Measurements from ENCODE around the gene ADARB2. TPM values are rescaled to one million over a fixed set of nuclear protein-coding genes. Genes with fewer than 3 reads are reported as not detected.

The ADARB2 gene
- total and polyA plus RNA-seq, 4 experiments from 2014 or later = 13.5 to 14.1 TPM; not detected in 2

DNA sequence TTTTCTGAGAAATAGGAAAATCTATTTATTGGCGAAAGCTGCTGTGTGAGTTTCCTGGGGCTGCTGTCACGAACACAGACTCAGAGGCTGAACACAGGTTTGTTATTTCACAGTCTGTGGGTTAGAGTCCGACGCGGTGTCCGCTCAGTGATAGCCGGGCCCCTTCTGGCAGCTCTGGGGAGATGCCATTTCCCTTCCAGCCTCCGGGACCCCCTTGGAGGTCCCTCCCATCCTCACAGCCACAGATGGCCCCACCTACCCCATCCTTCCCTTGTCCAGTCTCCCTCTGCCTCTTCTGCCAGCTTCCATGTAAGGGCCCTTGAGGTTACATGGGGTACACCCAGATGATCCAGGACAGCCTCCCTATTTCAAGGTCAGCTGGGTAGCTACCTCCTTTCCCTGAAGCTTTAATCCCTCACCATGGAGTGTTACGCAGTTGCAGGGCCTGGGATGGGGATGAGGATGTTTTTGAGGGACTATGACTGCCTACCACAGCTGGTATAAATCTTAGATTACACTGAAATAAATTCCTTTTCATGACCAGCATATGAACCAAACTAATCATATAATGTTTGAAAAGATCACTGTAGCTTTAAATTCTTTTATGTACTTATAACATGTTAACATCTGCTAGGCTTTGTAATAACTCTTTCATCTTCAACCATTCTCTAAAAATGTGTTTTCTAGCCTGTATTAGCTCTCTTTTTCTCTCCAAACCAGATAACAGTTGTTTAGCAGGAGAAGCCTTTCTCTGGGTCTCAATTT lies 582.6 kb downstream of the ADARB2 start:
- Histone ChIP-seq H3K4me3 (ENCODE audit: low read length in 2 of 2) (no peak overlapping the region), H3K4me1 (ENCODE audit: insufficient read depth, low read length) (peaks cover 5% of the 10 kb centered on the region), H3K27ac (ENCODE audit: low read depth, low read length) (no peak overlapping the region), H3K9me3 (ENCODE audit: control insufficient read depth in 1 of 2, low read length in 2 of 2) (no peaks in the 10 kb centered on the region), H3K27me3 (ENCODE audit: insufficient read depth, low read length) (no peaks in the 10 kb centered on the region), H3K36me3 (ENCODE audit: insufficient read depth, low read length) (no peaks in the 10 kb centered on the region)
- Mint-ChIP-seq H3K9me3 (peaks cover 0 to 2% (median 0%) of the 10 kb centered on the region in 8 donors), H3K4me3 (no peak overlapping the region), H3K4me1 (peaks cover 2 to 7% (median 4%) of the 10 kb centered on the region in 4 donors), H3K27me3 (peaks cover 2 to 6% of the 10 kb centered on the region in 2 donors), H3K36me3 (no peaks in the 10 kb centered on the region), H3K27ac (no peak overlapping the region)
- DNase-seq = no peak
- ChIA-PET CTCF (ENCODE audit: partially characterized antibody) (no interaction called here), POLR2A (ENCODE audit: partially characterized antibody) (no interaction called here)
- intact Hi-C loops (cut with micrococcal nuclease) = no loop called here

DNA sequence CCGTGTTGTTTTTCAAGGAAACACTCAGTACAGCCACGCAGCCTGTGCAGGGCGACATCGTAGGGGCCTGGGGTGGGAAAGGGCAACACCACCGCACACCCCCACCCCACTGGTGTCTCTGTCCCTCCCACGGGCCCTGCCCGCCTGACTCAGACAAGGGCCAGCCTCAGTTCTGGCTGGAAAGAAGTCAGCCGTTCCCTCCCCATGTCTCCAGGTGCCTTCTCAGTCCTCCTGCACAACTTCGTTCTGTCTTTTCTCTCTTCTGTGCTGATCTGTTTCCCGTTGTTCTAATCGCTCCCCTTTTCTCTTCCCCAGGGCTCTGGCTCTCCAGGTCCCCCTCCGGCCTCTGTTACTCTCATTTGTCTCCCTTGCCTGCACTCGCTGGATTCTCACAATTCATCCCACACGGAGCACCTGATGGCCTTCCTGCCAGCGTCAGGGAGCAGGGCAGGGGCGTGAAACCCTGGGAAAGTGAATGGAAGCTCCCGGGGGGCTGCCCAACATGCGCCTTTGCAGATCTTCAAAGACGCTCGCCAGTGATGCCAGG lies 583.4 kb downstream of the ADARB2 start:
- peaks cover 0 to under 1% (median 0%) of the 10 kb centered on the region in 8 donors for H3K9me3 Mint-ChIP-seq
- intact Hi-C loops (cut with micrococcal nuclease) = no loop called here
- ChIA-PET POLR2A (ENCODE audit: partially characterized antibody) (no interaction called here), CTCF (ENCODE audit: partially characterized antibody) (no interaction called here)
- Histone ChIP-seq H3K27me3 (ENCODE audit: insufficient read depth, low read length) (no peaks in the 10 kb centered on the region), H3K36me3 (ENCODE audit: insufficient read depth, low read length) (no peaks in the 10 kb centered on the region), H3K27ac (ENCODE audit: low read depth, low read length) (no peak overlapping the region), H3K9me3 (ENCODE audit: control insufficient read depth in 1 of 2, low read length in 2 of 2) (no peaks in the 10 kb centered on the region), H3K4me1 (ENCODE audit: insufficient read depth, low read length) (peaks cover 12% of the 10 kb centered on the region), H3K4me3 (ENCODE audit: low read length in 2 of 2) (no peak overlapping the region)
- no peak for DNase-seq
- H3K27ac Mint-ChIP-seq = peak overlapping the region in 2 of 7 donors; percentile 60 to 69
- H3K36me3 Mint-ChIP-seq = no peaks in the 10 kb centered on the region
- H3K4me1 Mint-ChIP-seq = peaks cover 6 to 11% (median 8%) of the 10 kb centered on the region in 4 donors
- H3K4me3 Mint-ChIP-seq = no peak overlapping the region
- peaks cover 2 to 8% of the 10 kb centered on the region in 2 donors for H3K27me3 Mint-ChIP-seq

- intact Hi-C loops (cut with micrococcal nuclease) = no loop called here
- Histone ChIP-seq H3K36me3 (ENCODE audit: insufficient read depth, low read length) (no peaks in the 10 kb centered on the region), H3K4me3 (ENCODE audit: low read length in 2 of 2) (no peak overlapping the region), H3K9me3 (ENCODE audit: control insufficient read depth in 1 of 2, low read length in 2 of 2) (no peaks in the 10 kb centered on the region), H3K27me3 (ENCODE audit: insufficient read depth, low read length) (no peaks in the 10 kb centered on the region), H3K27ac (ENCODE audit: low read depth, low read length) (no peak overlapping the region), H3K4me1 (ENCODE audit: insufficient read depth, low read length) (peaks cover 12% of the 10 kb centered on the region)
- no peak overlapping the region for H3K27ac Mint-ChIP-seq
- H3K4me1 Mint-ChIP-seq = peaks cover 6 to 11% (median 8%) of the 10 kb centered on the region in 4 donors
- DNase-seq = no peak
- no peaks in the 10 kb centered on the region for H3K36me3 Mint-ChIP-seq
- CTCF ChIA-PET (ENCODE audit: partially characterized antibody) = no interaction called here
- POLR2A ChIA-PET (ENCODE audit: partially characterized antibody) = no interaction called here
- H3K27me3 Mint-ChIP-seq = peaks cover 2 to 9% of the 10 kb centered on the region in 2 donors
- H3K4me3 Mint-ChIP-seq = no peak overlapping the region
- peaks cover 0 to 2% (median 0%) of the 10 kb centered on the region in 8 donors for H3K9me3 Mint-ChIP-seq
These were observed 584.0 kb downstream of the ADARB2 start for GRCh38 chr10:1153251-1153763.

DNA sequence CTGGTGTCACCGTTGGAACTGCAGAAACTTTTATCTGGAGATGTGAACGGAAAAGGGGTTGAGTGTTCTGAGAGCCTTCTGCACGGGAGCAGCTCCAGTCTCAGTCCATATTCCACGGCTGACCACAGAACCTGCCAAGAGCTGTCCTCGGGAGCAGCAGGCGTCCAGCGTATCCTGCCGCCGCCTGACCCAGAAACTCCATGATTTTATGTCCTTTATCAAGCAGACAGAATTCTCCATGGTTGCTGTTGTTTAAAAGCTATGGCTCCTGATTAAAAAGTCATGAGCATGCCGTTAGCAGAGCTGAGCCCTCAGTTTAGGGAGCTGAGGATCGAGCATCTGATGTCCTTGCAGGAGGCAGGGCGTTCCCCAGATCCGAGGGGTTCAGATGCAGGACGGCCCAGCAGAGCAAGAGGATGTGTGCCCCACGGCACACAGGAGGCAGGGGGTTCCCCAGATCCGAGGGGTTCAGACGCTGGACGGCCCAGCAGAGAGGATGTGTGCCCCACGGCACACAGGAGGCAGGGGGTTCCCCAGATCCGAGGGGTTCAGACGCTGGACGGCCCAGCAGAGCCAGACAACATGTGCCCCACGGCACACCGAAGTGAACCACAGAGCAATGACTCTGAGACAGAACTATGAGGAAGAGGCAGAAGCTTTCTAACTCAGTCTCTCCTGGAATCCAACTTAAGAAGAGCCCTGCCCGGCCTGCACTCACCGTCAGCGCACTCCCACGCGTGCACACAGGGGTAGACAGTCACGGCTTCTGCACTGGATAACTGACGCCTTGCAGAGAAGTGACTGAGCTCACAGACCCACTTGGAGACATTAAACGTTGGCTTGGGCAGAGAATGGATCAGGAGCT lies 584.7 kb downstream of the ADARB2 start:
- no peaks in the 10 kb centered on the region for H3K36me3 Mint-ChIP-seq
- peaks cover 6 to 11% (median 8%) of the 10 kb centered on the region in 4 donors for H3K4me1 Mint-ChIP-seq
- H3K9me3 ChIP-seq (ENCODE audit: control insufficient read depth in 1 of 2, low read length in 2 of 2) = no peaks in the 10 kb centered on the region
- peaks cover 12% of the 10 kb centered on the region for H3K4me1 ChIP-seq (ENCODE audit: insufficient read depth, low read length)
- no peak overlapping the region for H3K4me3 ChIP-seq (ENCODE audit: low read length in 2 of 2)
- POLR2A ChIA-PET (ENCODE audit: partially characterized antibody) = no interaction called here
- DNase-seq = no peak
- peaks cover 0 to 2% (median 0%) of the 10 kb centered on the region in 8 donors for H3K9me3 Mint-ChIP-seq
- H3K27me3 ChIP-seq (ENCODE audit: insufficient read depth, low read length) = no peaks in the 10 kb centered on the region
- H3K27ac ChIP-seq (ENCODE audit: low read depth, low read length) = no peak overlapping the region
- H3K4me3 Mint-ChIP-seq = no peak overlapping the region
- intact Hi-C loops (cut with micrococcal nuclease) = no loop called here
- CTCF ChIA-PET (ENCODE audit: partially characterized antibody) = no interaction called here
- H3K27ac Mint-ChIP-seq = no peak overlapping the region
- H3K27me3 Mint-ChIP-seq = peaks cover 0 to 9% of the 10 kb centered on the region in 2 donors
- H3K36me3 ChIP-seq (ENCODE audit: insufficient read depth, low read length) = no peaks in the 10 kb centered on the region

- intact Hi-C loops (cut with micrococcal nuclease) = no loop called here
- CTCF ChIA-PET (ENCODE audit: partially characterized antibody) = no interaction called here
- POLR2A ChIA-PET (ENCODE audit: partially characterized antibody) = no interaction called here
- Mint-ChIP-seq H3K27me3 (peaks cover 0 to 8% of the 10 kb centered on the region in 2 donors), H3K36me3 (peaks cover 0 to 7% of the 10 kb centered on the region in 2 donors), H3K4me3 (no peak overlapping the region), H3K27ac (peak overlapping the region in 2 of 7 donors; percentile 42 to 63), H3K4me1 (peaks cover 6 to 11% (median 8%) of the 10 kb centered on the region in 4 donors), H3K9me3 (peaks cover 0 to 13% (median 7%) of the 10 kb centered on the region in 8 donors)
- DNase-seq = no peak
- H3K4me3 ChIP-seq (ENCODE audit: low read length in 2 of 2) = no peak overlapping the region
- H3K9me3 ChIP-seq (ENCODE audit: control insufficient read depth in 1 of 2, low read length in 2 of 2) = no peaks in the 10 kb centered on the region
- H3K27ac ChIP-seq (ENCODE audit: low read depth, low read length) = no peak overlapping the region
- H3K27me3 ChIP-seq (ENCODE audit: insufficient read depth, low read length) = no peaks in the 10 kb centered on the region
- no peaks in the 10 kb centered on the region for H3K36me3 ChIP-seq (ENCODE audit: insufficient read depth, low read length)
- peaks cover 12% of the 10 kb centered on the region for H3K4me1 ChIP-seq (ENCODE audit: insufficient read depth, low read length)
These were observed 586.0 kb downstream of the ADARB2 start for GRCh38 chr10:1151076-1152033.

DNA sequence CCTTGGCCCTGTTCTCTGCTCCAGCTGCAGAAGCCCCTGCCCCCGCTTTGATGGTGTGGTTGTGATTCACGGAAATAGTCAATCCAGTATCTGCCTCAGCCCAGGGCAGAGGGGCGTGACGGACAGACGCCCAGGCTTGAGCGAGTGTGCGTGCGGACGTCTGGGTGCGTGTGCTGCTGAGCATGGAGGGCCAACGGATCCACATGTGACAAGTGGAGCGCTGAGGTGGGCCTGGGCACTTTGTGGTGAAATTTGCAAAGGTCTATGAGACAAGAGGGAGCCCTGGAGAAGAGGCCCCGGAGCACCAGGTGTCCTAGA lies 586.7 kb downstream of the ADARB2 start:
- POLR2A ChIA-PET (ENCODE audit: partially characterized antibody) = no interaction called here
- Mint-ChIP-seq H3K27ac (peak overlapping the region in 1 of 7 donors; percentile 35), H3K9me3 (peaks cover 0 to 18% (median 13%) of the 10 kb centered on the region in 8 donors), H3K4me3 (no peak overlapping the region), H3K4me1 (peaks cover 6 to 11% (median 8%) of the 10 kb centered on the region in 4 donors), H3K27me3 (peaks cover 0 to 8% of the 10 kb centered on the region in 2 donors), H3K36me3 (peaks cover 0 to 7% of the 10 kb centered on the region in 2 donors)
- DNase-seq = no peak
- intact Hi-C loops (cut with micrococcal nuclease) = no loop called here
- H3K4me1 ChIP-seq (ENCODE audit: insufficient read depth, low read length) = peaks cover 12% of the 10 kb centered on the region
- no peak overlapping the region for H3K4me3 ChIP-seq (ENCODE audit: low read length in 2 of 2)
- no peaks in the 10 kb centered on the region for H3K36me3 ChIP-seq (ENCODE audit: insufficient read depth, low read length)
- no peaks in the 10 kb centered on the region for H3K9me3 ChIP-seq (ENCODE audit: control insufficient read depth in 1 of 2, low read length in 2 of 2)
- H3K27ac ChIP-seq (ENCODE audit: low read depth, low read length) = no peak overlapping the region
- no peaks in the 10 kb centered on the region for H3K27me3 ChIP-seq (ENCODE audit: insufficient read depth, low read length)
- CTCF ChIA-PET (ENCODE audit: partially characterized antibody) = no interaction called here
